ENCODE measurements around the gene DOC2A. TPM values are rescaled to one million over a fixed set of nuclear protein-coding genes. Genes with fewer than 3 reads are reported as not detected.

The DOC2A gene
- total RNA-seq, 2 donors from 2014 or later = 6.2 to 9.9 TPM

DNA sequence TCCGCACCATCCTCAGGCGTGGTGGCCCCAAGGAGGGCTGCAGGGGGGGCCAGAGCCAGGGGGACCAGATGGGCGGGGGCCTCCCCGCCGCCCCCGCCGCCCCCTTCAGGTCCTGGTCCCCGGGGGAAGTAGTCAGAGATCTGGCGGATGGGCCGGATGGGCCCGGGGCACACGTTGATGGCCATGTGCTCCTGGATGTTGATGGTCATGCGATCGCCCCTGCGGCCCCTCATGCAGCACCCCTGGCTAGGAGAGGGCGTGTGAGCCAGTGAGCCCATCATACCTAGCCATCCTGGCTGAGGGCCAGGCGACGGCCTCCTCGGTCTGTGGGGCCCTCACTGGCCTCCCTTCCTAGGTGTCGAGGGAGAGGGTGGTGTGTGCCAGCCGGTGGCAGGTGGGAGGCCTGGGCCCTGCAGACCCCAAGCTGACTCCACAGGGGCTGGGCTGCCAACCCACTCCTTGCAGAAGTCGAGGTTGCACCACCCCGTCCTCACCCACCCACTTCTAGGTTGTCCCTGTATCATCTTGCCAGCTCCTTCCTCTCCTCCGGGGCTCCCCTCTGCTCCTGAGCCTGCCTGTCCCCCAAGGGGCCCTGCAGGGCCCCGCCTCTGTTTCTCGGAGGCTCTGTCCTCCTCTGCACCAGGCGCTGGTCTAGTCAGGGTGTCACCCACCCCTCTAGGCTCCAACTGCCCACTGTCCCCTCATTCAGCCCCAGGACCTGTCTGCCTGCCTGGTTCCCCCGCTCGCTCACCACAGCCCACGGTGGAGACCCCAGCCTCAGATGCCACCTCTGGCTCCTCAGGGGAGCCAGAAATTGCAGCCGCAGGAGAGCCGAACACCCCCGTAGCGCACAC lies 610 bp downstream of the DOC2A start:
- Mint-ChIP-seq H3K36me3 (ENCODE audit: low read depth) (no peaks in the 10 kb centered on the region), H3K27me3 (ENCODE audit: insufficient read depth) (peaks cover 46% of the 10 kb centered on the region), H3K9me3 (no peaks in the 10 kb centered on the region), H3K4me3 (peak overlapping the region; percentile 62), H3K4me1 (peaks cover 7% of the 10 kb centered on the region), H3K27ac (no peak overlapping the region)
- WGBS, 2 experiments (ENCODE audit: insufficient coverage in 1 of 2, insufficient read length in 1 of 2) = 50 to 60% methylated on average over 4 to 32 of the region's 34 CpGs
- H3K27me3 ChIP-seq (ENCODE audit: control insufficient read depth, insufficient read depth, low read length, poor library complexity, severe bottlenecking) = peaks cover 22% of the 10 kb centered on the region
- DNase-seq = no peak
- no peak overlapping the region for H3K9ac ChIP-seq (ENCODE audit: extremely low read depth, low read length, poor library complexity, severe bottlenecking)
- no peaks in the 10 kb centered on the region for H3K4me1 ChIP-seq (ENCODE audit: control insufficient read depth, insufficient read depth, low read length)
- no peaks in the 10 kb centered on the region for H3K9me3 ChIP-seq (ENCODE audit: control insufficient read depth, low read length)
- H3K4me3 ChIP-seq (ENCODE audit: low read length) = peak overlapping the region; percentile 62
- H3K36me3 ChIP-seq (ENCODE audit: control insufficient read depth, insufficient read depth, low read length) = no peaks in the 10 kb centered on the region
- no peak overlapping the region for H3K27ac ChIP-seq (ENCODE audit: low read depth, low read length)
- TF ChIP-seq, protein P1, sequence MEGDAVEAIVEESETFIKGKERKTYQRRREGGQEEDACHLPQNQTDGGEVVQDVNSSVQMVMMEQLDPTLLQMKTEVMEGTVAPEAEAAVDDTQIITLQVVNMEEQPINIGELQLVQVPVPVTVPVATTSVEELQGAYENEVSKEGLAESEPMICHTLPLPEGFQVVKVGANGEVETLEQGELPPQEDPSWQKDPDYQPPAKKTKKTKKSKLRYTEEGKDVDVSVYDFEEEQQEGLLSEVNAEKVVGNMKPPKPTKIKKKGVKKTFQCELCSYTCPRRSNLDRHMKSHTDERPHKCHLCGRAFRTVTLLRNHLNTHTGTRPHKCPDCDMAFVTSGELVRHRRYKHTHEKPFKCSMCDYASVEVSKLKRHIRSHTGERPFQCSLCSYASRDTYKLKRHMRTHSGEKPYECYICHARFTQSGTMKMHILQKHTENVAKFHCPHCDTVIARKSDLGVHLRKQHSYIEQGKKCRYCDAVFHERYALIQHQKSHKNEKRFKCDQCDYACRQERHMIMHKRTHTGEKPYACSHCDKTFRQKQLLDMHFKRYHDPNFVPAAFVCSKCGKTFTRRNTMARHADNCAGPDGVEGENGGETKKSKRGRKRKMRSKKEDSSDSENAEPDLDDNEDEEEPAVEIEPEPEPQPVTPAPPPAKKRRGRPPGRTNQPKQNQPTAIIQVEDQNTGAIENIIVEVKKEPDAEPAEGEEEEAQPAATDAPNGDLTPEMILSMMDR (conservative IDR thresholded peaks at IDR 0.05) = no peak

DNA sequence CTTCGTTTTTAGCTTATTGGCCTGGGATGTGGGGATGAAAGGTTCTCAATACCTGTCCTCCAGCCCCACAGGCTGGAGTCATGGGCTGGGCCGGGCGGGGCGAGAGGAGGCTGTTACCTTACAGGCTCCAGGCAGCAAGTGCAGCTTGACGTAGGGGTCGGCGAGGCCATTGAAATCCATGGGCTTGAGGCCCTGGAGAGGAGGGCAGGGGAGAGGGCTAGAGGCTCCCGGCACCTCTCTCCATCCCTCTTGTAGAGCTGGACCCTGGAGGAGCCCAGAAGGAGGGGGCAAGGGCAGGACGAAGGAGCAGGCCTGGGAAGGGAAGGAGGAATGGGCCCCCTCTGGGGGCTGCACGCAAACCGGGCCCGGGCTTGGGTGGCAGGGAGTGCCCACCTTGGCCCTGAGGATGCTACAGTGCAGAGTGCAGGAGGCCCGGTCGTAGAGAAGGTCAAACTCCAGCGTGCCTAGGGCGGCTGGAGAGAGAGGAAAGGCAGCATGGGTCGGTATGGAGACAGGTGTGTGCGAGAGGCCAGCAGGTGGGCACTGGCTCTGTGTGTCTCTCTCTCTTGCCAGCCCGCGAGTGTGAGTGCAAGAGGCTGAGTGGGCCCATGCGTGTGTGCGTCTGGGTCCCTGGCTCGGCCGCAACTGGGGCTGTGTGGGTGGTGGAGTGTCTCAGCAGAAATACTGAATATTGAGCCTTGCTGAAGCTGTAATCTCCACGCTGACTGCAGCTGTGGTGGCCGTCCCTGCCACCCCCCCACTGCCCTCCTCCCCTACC lies 1.6 kb downstream of the DOC2A start:
- no peak overlapping the region for H3K4me3 ChIP-seq (ENCODE audit: low read length)
- Mint-ChIP-seq H3K27me3 (ENCODE audit: insufficient read depth) (peaks cover 46% of the 10 kb centered on the region), H3K4me1 (peaks cover 7% of the 10 kb centered on the region), H3K4me3 (peak overlapping the region; percentile 62), H3K36me3 (ENCODE audit: low read depth) (no peaks in the 10 kb centered on the region), H3K9me3 (no peaks in the 10 kb centered on the region), H3K27ac (no peak overlapping the region)
- TF ChIP-seq, protein P1 (conservative IDR thresholded peaks at IDR 0.05) = no peak
- H3K9me3 ChIP-seq (ENCODE audit: control insufficient read depth, low read length) = no peaks in the 10 kb centered on the region
- H3K4me1 ChIP-seq (ENCODE audit: control insufficient read depth, insufficient read depth, low read length) = no peaks in the 10 kb centered on the region
- H3K27me3 ChIP-seq (ENCODE audit: control insufficient read depth, insufficient read depth, low read length, poor library complexity, severe bottlenecking) = peaks cover 22% of the 10 kb centered on the region
- 75 to 79% methylated on average over 13 to 26 of the region's 26 CpGs for WGBS, 2 experiments (ENCODE audit: insufficient coverage in 1 of 2, insufficient read length in 1 of 2)
- H3K36me3 ChIP-seq (ENCODE audit: control insufficient read depth, insufficient read depth, low read length) = no peaks in the 10 kb centered on the region
- H3K27ac ChIP-seq (ENCODE audit: low read depth, low read length) = no peak overlapping the region
- no peak for DNase-seq
- H3K9ac ChIP-seq (ENCODE audit: extremely low read depth, low read length, poor library complexity, severe bottlenecking) = no peak overlapping the region

DNA sequence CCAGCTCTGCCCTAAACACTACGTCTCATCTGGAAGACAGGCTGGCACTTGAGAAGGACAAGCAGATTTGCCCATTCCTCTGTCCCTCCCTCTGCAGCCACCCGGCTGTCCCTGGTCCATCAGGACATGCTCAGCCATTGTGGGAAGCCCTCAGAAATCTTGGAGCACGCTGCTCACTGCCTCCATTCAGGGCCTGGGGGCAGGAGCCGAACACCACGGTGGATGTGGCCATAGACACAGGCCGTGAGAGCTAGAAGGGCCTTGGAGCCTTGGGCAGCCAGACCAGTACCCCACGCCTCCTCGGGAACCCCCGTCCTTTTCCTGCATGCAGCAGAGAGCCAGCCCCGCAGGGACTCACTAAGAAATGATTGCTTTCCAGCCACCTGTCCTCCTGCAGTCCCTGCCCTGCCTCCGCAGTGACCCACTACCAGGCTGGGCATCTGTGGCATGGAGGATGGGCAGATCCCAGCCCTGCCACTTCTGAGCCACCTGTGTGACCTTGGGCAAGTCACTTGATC lies 3.4 kb downstream of the DOC2A start:
- no peaks in the 10 kb centered on the region for H3K9me3 Mint-ChIP-seq
- H3K27me3 Mint-ChIP-seq (ENCODE audit: insufficient read depth) = peaks cover 39% of the 10 kb centered on the region
- no peaks in the 10 kb centered on the region for H3K4me1 ChIP-seq (ENCODE audit: control insufficient read depth, insufficient read depth, low read length)
- H3K36me3 Mint-ChIP-seq (ENCODE audit: low read depth) = peaks cover 9% of the 10 kb centered on the region
- 69 to 87% methylated on average over 5 to 11 of the region's 11 CpGs for WGBS, 2 experiments (ENCODE audit: insufficient coverage in 1 of 2, insufficient read length in 1 of 2)
- H3K4me3 Mint-ChIP-seq = no peak overlapping the region
- no peak overlapping the region for H3K9ac ChIP-seq (ENCODE audit: extremely low read depth, low read length, poor library complexity, severe bottlenecking)
- H3K4me1 Mint-ChIP-seq = peaks cover 7% of the 10 kb centered on the region
- TF ChIP-seq, protein P1 (conservative IDR thresholded peaks at IDR 0.05) = no peak
- no peak overlapping the region for H3K27ac Mint-ChIP-seq
- peaks cover under 1% of the 10 kb centered on the region for H3K36me3 ChIP-seq (ENCODE audit: control insufficient read depth, insufficient read depth, low read length)
- no peak overlapping the region for H3K4me3 ChIP-seq (ENCODE audit: low read length)
- peaks cover 22% of the 10 kb centered on the region for H3K27me3 ChIP-seq (ENCODE audit: control insufficient read depth, insufficient read depth, low read length, poor library complexity, severe bottlenecking)
- DNase-seq = no peak
- no peaks in the 10 kb centered on the region for H3K9me3 ChIP-seq (ENCODE audit: control insufficient read depth, low read length)
- no peak overlapping the region for H3K27ac ChIP-seq (ENCODE audit: low read depth, low read length)

Measured in endodermal cell (in vitro differentiated cells).